Kidney epithelial cell (primary cell): ENCODE data around the gene PPM1L. TPM values are rescaled to one million over a fixed set of nuclear protein-coding genes. Genes with fewer than 3 reads are reported as not detected.

Source experiments
- DNase-seq: peaks from one replicate; pipeline ENCODE4 v3.0.0-alpha.2; 2010; ENCODE audit warnings: low read depth
- H3K27me3 ChIP-seq: 2 replicates; pipeline ENCODE4 v1.6.0; 2011; ENCODE audit warnings: low read length; ENCODE audit not compliant: control insufficient read depth, insufficient read depth
- H3K36me3 ChIP-seq: 2 replicates; pipeline ENCODE4 v1.5.1; 2011; ENCODE audit warnings: low read length; ENCODE audit not compliant: control insufficient read depth, insufficient read depth
- H3K4me3 ChIP-seq: 2 replicates; pipeline ENCODE4 v1.5.1; 2011; ENCODE audit warnings: low read depth, mild to moderate bottlenecking, control low read depth, low read length
- CTCF ChIP-seq: IDR thresholded peaks from 2 replicates; pipeline ENCODE4 v1.5.1; 2011; ENCODE audit warnings: mild to moderate bottlenecking, moderate library complexity, low read length, control low read depth, inconsistent platforms; ENCODE audit not compliant: insufficient read depth, poor library complexity, severe bottlenecking
- total RNA-seq: library from RNA; depleted of rRNA; stranded (reverse); fragments of >200 nt; gene quantifications from 2 replicates; pipeline ENCODE4 v1.2.3, GENCODE V29; 2015

Gene PPM1L
- total RNA-seq, 1 donor from 2014 or later = 11.1 TPM

- Histone ChIP-seq H3K27me3 (no peaks in the 10 kb centered on the region), H3K4me3 (no peak overlapping the region), H3K36me3 (no peaks in the 10 kb centered on the region)
- peak; percentile 16 for DNase-seq
- TF ChIP-seq CTCF = peak; percentile 77
Measured at GRCh38 chr3:160941885-160942494, 186.0 kb downstream of the PPM1L start.

- H3K4me3 ChIP-seq = no peak overlapping the region
- no peak for TF ChIP-seq CTCF
Measured at GRCh38 chr3:160943996-160944395, 188.0 kb downstream of the PPM1L start.

DNA sequence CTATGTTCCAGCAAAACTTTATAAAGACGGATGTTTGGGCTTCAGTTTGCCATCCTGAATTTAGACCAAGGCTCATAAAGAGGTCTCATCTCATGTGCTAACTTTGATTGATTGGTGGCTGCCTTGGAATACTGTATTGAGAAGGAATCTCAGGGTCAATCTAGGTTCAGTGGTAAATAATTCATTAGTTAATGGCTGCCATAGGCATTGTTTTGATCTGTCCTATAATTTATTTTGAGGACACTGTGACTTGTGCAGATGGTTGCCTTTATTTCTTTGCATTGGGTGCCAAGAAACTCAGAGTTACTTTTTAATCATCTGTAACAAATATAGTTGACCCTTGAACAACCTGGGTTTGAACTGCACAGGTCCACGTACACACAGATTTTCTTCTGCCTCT is 189.3 kb downstream of the PPM1L start:
- no peak overlapping the region for H3K4me3 ChIP-seq
- DNase-seq = no peak
- H3K36me3 ChIP-seq = no peaks in the 10 kb centered on the region
- no peak for TF ChIP-seq CTCF
- H3K27me3 ChIP-seq = no peaks in the 10 kb centered on the region

More at GRCh38 chr3:160943996-160944395, 188.0 kb downstream of the PPM1L start:
- Histone ChIP-seq H3K27me3 (no peaks in the 10 kb centered on the region), H3K36me3 (no peaks in the 10 kb centered on the region)
- no peak for DNase-seq

- peak; percentile 19 for DNase-seq
- no peak overlapping the region for H3K4me3 ChIP-seq
- no peak for TF ChIP-seq CTCF
- H3K36me3 ChIP-seq = no peaks in the 10 kb centered on the region
- no peaks in the 10 kb centered on the region for H3K27me3 ChIP-seq
Measured at GRCh38 chr3:160948273-160948672, 192.2 kb downstream of the PPM1L start.

DNA sequence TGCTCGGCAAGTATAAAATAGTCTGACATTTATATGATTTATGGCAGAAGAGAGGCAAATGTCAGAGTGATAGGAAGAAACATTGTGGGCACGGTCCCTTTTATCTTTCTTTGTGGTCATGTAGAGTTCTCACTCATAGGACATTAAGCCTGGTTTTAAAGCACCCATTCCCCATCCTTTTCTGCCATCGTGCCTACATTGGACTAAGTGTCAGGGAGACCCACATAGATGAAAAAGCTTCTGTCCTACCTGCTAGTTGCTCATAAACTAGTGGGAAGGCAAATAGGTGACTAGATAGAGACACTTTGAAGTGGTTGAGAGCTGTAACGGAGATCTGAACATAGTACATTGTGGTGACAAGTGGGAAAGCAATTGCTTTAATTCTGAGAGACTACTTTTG is 193.4 kb downstream of the PPM1L start:
- DNase-seq = no peak
- Histone ChIP-seq H3K4me3 (no peak overlapping the region), H3K27me3 (no peaks in the 10 kb centered on the region), H3K36me3 (no peaks in the 10 kb centered on the region)
- no peak for TF ChIP-seq CTCF

DNA sequence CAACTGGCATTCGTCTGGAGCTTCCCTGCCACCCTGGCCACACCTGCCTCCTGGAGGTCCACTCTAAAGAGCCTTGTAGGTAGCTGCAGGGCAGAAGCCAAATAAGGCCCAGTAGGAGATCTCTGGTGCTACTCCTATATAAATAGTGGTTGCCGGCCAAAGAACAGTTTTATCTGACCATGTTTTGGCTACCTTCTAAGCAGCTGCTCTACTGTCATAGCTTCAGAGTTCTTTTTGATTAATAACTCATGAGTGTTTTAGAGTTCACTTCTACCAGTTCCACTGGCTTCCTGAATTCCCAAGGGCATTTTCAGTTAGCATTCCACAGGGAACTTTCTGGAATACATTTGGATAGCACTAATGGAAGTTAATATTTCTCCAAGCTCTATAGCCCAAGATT is 194.5 kb downstream of the PPM1L start:
- TF ChIP-seq CTCF = no peak
- Histone ChIP-seq H3K36me3 (no peaks in the 10 kb centered on the region), H3K4me3 (no peak overlapping the region), H3K27me3 (no peaks in the 10 kb centered on the region)
- no peak for DNase-seq
